T-cell (primary cell): ENCODE results near the gene RPS6KA2. TPM values are rescaled to one million over a fixed set of nuclear protein-coding genes. Genes with fewer than 3 reads are reported as not detected.

Experiments
- ATAC-seq, 4 experiments: fragments of 200-7000 bp in 3 of 4; fragments of 150-1000 bp in 1 of 4; cut with Tn5 transposase; replicated peaks in 1 of 4; 1 replicate in 3 of 4; 2 replicates in 1 of 4; pipeline ENCODE4 v1.10.0; 2021; ENCODE audit warnings: moderate library complexity in 3 of 4, mild to moderate bottlenecking in 2 of 4, moderate number of reproducible peaks in 1 of 4
- CTCF ChIA-PET, 2 donors: fragments of 300-600 bp; sonication (Branson Sonifier 250); formaldehyde crosslinking; loops; one replicate each; lab custom pipeline; 2022; ENCODE audit warnings: antibody characterized with exemption in 2 of 2; lab: Charles Lee
- POLR2A ChIA-PET, 2 donors: fragments of 300-600 bp; sonication (Branson Sonifier 250); formaldehyde crosslinking; loops; one replicate each; lab custom pipeline; 2022; ENCODE audit warnings: antibody characterized with exemption in 2 of 2; lab: Charles Lee
- DNase-seq, 35 experiments: peaks; one replicate each; pipeline versions ENCODE4 v3.0.0 to v3.0.0-alpha.2; 2013 to 2023
- H3K27ac ChIP-seq: one replicate; pipeline ENCODE4 v1.5.1; 2013; ENCODE audit warnings: low read length
- H3K27me3 ChIP-seq, 2 experiments: replicated peaks in 1 of 2; 1 replicate in 1 of 2; 2 replicates in 1 of 2; pipeline versions ENCODE4 v1.6.1 to v1.7.0; 2013; ENCODE audit warnings: low read length in 1 of 2, mixed read lengths in 1 of 2; ENCODE audit not compliant: control insufficient read depth in 2 of 2, insufficient read depth in 2 of 2; ENCODE audit errors: extremely low read depth in 1 of 2
- H3K36me3 ChIP-seq, 2 donors: 1 replicate in 1 of 2; 2 replicates in 1 of 2; pipeline versions ENCODE4 v1.6.1 to v1.7.0; 2013; ENCODE audit warnings: low read length in 1 of 2; ENCODE audit not compliant: control insufficient read depth in 2 of 2, insufficient read depth in 1 of 2; ENCODE audit errors: extremely low read depth in 1 of 2
- H3K4me1 ChIP-seq, 2 experiments: 1 replicate in 1 of 2; 2 replicates in 1 of 2; pipeline versions ENCODE4 v1.6.1 to v1.7.0; 2013; ENCODE audit warnings: low read length in 2 of 2, mixed read lengths in 1 of 2; ENCODE audit not compliant: insufficient read depth in 2 of 2, control insufficient read depth in 1 of 2; ENCODE audit errors: extremely low read depth in 1 of 2
- H3K4me3 ChIP-seq, 2 donors: 1 replicate in 1 of 2; 2 replicates in 1 of 2; pipeline versions ENCODE4 v1.5.1 to v1.7.0; 2013; ENCODE audit warnings: mild to moderate bottlenecking in 2 of 2, low read length in 1 of 2, moderate library complexity in 1 of 2; ENCODE audit not compliant: control insufficient read depth in 1 of 2; ENCODE audit errors: extremely low read depth in 1 of 2
- H3K9me3 ChIP-seq: 2 replicates; pipeline ENCODE4 v1.7.0; 2013
- H3K27ac Mint-ChIP-seq, 2 donors: one replicate each; pipeline ENCODE4 v1.8.0; 2020 to 2021; ENCODE audit warnings: mild to moderate bottlenecking in 2 of 2, mixed read lengths in 2 of 2
- H3K27me3 Mint-ChIP-seq, 2 donors: one replicate each; pipeline ENCODE4 v1.8.0; 2021 to 2022; ENCODE audit warnings: mixed read lengths in 2 of 2
- H3K36me3 Mint-ChIP-seq: one replicate; pipeline ENCODE4 v1.8.0; 2021; ENCODE audit warnings: mixed read lengths
- H3K4me1 Mint-ChIP-seq, 3 donors: one replicate each; pipeline ENCODE4 v1.8.0; 2020 to 2022; ENCODE audit warnings: mixed read lengths in 3 of 3, mild to moderate bottlenecking in 1 of 3
- H3K4me3 Mint-ChIP-seq, 3 donors: one replicate each; pipeline ENCODE4 v1.8.0; 2020 to 2022; ENCODE audit warnings: mild to moderate bottlenecking in 3 of 3, mixed read lengths in 3 of 3, moderate library complexity in 3 of 3
- H3K9me3 Mint-ChIP-seq, 3 donors: one replicate each; pipeline ENCODE4 v1.8.0; 2020 to 2022; ENCODE audit warnings: mixed read lengths in 3 of 3
- WGBS: methylation state at CpG from one replicate; pipeline ENCODE4 v1.1.5; 2013; ENCODE audit warnings: missing lambda C conversion rate; ENCODE audit not compliant: insufficient coverage; 5-methylcytosine and 5-hydroxymethylcytosine counted together
- total RNA-seq, 35 experiments: library from RNA in 6 of 35; stranded (reverse) in 6 of 35; fragments of 120-200 nt in 1 of 35; gene quantifications; one replicate each; pipeline versions ENCODE4 v1.2.1 to v1.2.4 and lab custom pipeline; 2013 to 2026

The RPS6KA2 gene
- total RNA-seq (10 to 100 TPM in 3 of 5 donors, 1 to 10 TPM in 2; 4.1 to 21.5 (median 12.4) TPM), total RNA-seq (lab: John Stamatoyannopoulos, UW) (3.3 to 40.6 (median 10.2) reads per million in 29 experiments)
- total RNA-seq (2013): 5.4 TPM

GRCh38 chr6:166627033-166627874 is at the start of gene RPS6KA2:
Gene RPS6KA2 (minus strand): TSS chr6:166627251. CDS start chr6:166627019, 232 bp downstream.
- peak within 1 kb of the TSS; percentile 89 to 97 for H3K27ac Mint-ChIP-seq
- Histone ChIP-seq H3K27me3 (peaks cover 0 to 40% of the 10 kb centered on the region in 2 experiments), H3K36me3 (no peaks in the 10 kb centered on the region), H3K4me3 (peak within 1 kb of the TSS; percentile 71 to 88), H3K4me1 (peaks cover 4 to 24% of the 10 kb centered on the region in 2 experiments), H3K9me3 (no peaks in the 10 kb centered on the region), H3K27ac (peak within 1 kb of the TSS; percentile 38)
- H3K27me3 Mint-ChIP-seq: peaks cover 20 to 36% of the 10 kb centered on the region in 2 donors
- peak within 1 kb of the TSS; percentile 86 to 97 (median 91) for H3K4me3 Mint-ChIP-seq
- CTCF ChIA-PET: interaction anchor here (0.6 to 1.0 kb wide), 6 partner anchors 60 to 246 kb away, joined by 4 to 7 read pairs (median 5); no protein-coding TSS in a partner anchor
- H3K36me3 Mint-ChIP-seq: no peaks in the 10 kb centered on the region
- WGBS: under 1% methylated on average over 87 of the region's 87 CpGs
- DNase-seq: peak; percentile 98 to 100 (median 100)
- H3K4me1 Mint-ChIP-seq: peaks cover 12 to 19% (median 19%) of the 10 kb centered on the region in 3 donors
- H3K9me3 Mint-ChIP-seq: no peaks in the 10 kb centered on the region
- ATAC-seq: peak; percentile 89 to 94 (median 90)
- POLR2A ChIA-PET: interaction anchor here in 1 of 2 donors (1.0 kb wide), 1 partner anchor 87 kb away, joined by 4 read pairs; no protein-coding TSS in a partner anchor

GRCh38 chr6:166676270-166676860 is 49.3 kb upstream of the RPS6KA2 start:
- WGBS: 97% methylated on average over 13 of the region's 14 CpGs
- H3K36me3 Mint-ChIP-seq: peaks cover 11% of the 10 kb centered on the region
- no peak for ATAC-seq

GRCh38 chr6:166675736-166676135 is 48.7 kb upstream of the RPS6KA2 start:
- WGBS: 92% methylated on average over 7 of the region's 9 CpGs
- H3K36me3 Mint-ChIP-seq: peaks cover 11% of the 10 kb centered on the region
- ChIA-PET CTCF (interaction anchor here in 1 of 2 donors (0.7 kb wide), 1 partner anchor 741 kb away, joined by 5 read pairs; no protein-coding TSS in a partner anchor), POLR2A (no interaction called here)
- Histone ChIP-seq H3K27me3 (peaks cover 3 to 19% of the 10 kb centered on the region in 2 experiments), H3K4me3 (no peak overlapping the region), H3K36me3 (peaks cover 0 to 3% of the 10 kb centered on the region in 2 donors), H3K9me3 (no peaks in the 10 kb centered on the region), H3K4me1 (no peaks in the 10 kb centered on the region), H3K27ac (no peak overlapping the region)
- H3K27ac Mint-ChIP-seq: no peak overlapping the region
- ATAC-seq (no peak), DNase-seq (no peak)
- peaks cover 24 to 35% of the 10 kb centered on the region in 2 donors for H3K27me3 Mint-ChIP-seq
- no peak overlapping the region for H3K4me3 Mint-ChIP-seq
- H3K4me1 Mint-ChIP-seq: peaks cover 0 to 6% (median 5%) of the 10 kb centered on the region in 3 donors
- H3K9me3 Mint-ChIP-seq: peaks cover 0 to 2% (median 0%) of the 10 kb centered on the region in 3 donors

More at GRCh38 chr6:166676270-166676860, 49.3 kb upstream of the RPS6KA2 start:
- Mint-ChIP-seq H3K27ac (no peak overlapping the region), H3K27me3 (peaks cover 23 to 32% of the 10 kb centered on the region in 2 donors), H3K9me3 (peaks cover 0 to 2% (median 0%) of the 10 kb centered on the region in 3 donors), H3K4me1 (peaks cover 0 to 6% (median 5%) of the 10 kb centered on the region in 3 donors), H3K4me3 (no peak overlapping the region)
- H3K9me3 ChIP-seq: no peaks in the 10 kb centered on the region
- ChIA-PET POLR2A (no interaction called here), CTCF (interaction anchor here in 1 of 2 donors (0.7 kb wide), 1 partner anchor 740 kb away, joined by 5 read pairs; no protein-coding TSS in a partner anchor)
- DNase-seq: no peak
- H3K4me3 ChIP-seq: no peak overlapping the region
- H3K4me1 ChIP-seq: no peaks in the 10 kb centered on the region
- H3K27ac ChIP-seq: no peak overlapping the region
- peaks cover 3 to 17% of the 10 kb centered on the region in 2 experiments for H3K27me3 ChIP-seq
- peaks cover 0 to 3% of the 10 kb centered on the region in 2 donors for H3K36me3 ChIP-seq

GRCh38 chr6:166673309-166673708 is 46.3 kb upstream of the RPS6KA2 start:
- H3K27ac ChIP-seq: no peak overlapping the region
- Mint-ChIP-seq H3K36me3 (peaks cover 11% of the 10 kb centered on the region), H3K9me3 (no peaks in the 10 kb centered on the region), H3K27ac (no peak overlapping the region), H3K4me3 (no peak overlapping the region), H3K27me3 (peaks cover 32 to 39% of the 10 kb centered on the region in 2 donors), H3K4me1 (peaks cover 0 to 6% (median 5%) of the 10 kb centered on the region in 3 donors)
- no peak for DNase-seq
- WGBS: 78% methylated on average over 3 of the region's 6 CpGs
- H3K4me1 ChIP-seq: no peaks in the 10 kb centered on the region
- ChIA-PET POLR2A (no interaction called here), CTCF (no interaction called here)
- H3K36me3 ChIP-seq: no peaks in the 10 kb centered on the region
- ATAC-seq: no peak
- H3K4me3 ChIP-seq: no peak overlapping the region
- H3K27me3 ChIP-seq: peaks cover 3 to 28% of the 10 kb centered on the region in 2 experiments
- H3K9me3 ChIP-seq: no peaks in the 10 kb centered on the region

GRCh38 chr6:166672624-166673206 is 45.7 kb upstream of the RPS6KA2 start:
- Mint-ChIP-seq H3K4me3 (no peak overlapping the region), H3K27ac (no peak overlapping the region), H3K4me1 (peaks cover 0 to 6% (median 5%) of the 10 kb centered on the region in 3 donors), H3K27me3 (peaks cover 30 to 39% of the 10 kb centered on the region in 2 donors), H3K36me3 (peaks cover 11% of the 10 kb centered on the region), H3K9me3 (no peaks in the 10 kb centered on the region)
- WGBS: 45% methylated on average over 6 of the region's 14 CpGs
- Histone ChIP-seq H3K9me3 (no peaks in the 10 kb centered on the region), H3K27me3 (peaks cover 3 to 28% of the 10 kb centered on the region in 2 experiments), H3K27ac (no peak overlapping the region), H3K36me3 (no peaks in the 10 kb centered on the region), H3K4me3 (no peak overlapping the region), H3K4me1 (no peaks in the 10 kb centered on the region)
- POLR2A ChIA-PET: no interaction called here
- CTCF ChIA-PET: no interaction called here
- no peak for DNase-seq
- no peak for ATAC-seq

GRCh38 chr6:166672146-166672545 is 45.1 kb upstream of the RPS6KA2 start:
- Mint-ChIP-seq H3K9me3 (no peaks in the 10 kb centered on the region), H3K4me1 (peaks cover 0 to 6% (median 5%) of the 10 kb centered on the region in 3 donors), H3K27ac (no peak overlapping the region), H3K36me3 (peaks cover 11% of the 10 kb centered on the region), H3K27me3 (peaks cover 30 to 39% of the 10 kb centered on the region in 2 donors), H3K4me3 (no peak overlapping the region)
- ChIA-PET POLR2A (no interaction called here), CTCF (no interaction called here)
- peaks cover 3 to 28% of the 10 kb centered on the region in 2 experiments for H3K27me3 ChIP-seq
- ATAC-seq (no peak), DNase-seq (no peak)
- no peak overlapping the region for H3K4me3 ChIP-seq
- WGBS: 55% methylated on average over 8 of the region's 12 CpGs
- no peak overlapping the region for H3K27ac ChIP-seq
- H3K36me3 ChIP-seq: no peaks in the 10 kb centered on the region
- no peaks in the 10 kb centered on the region for H3K9me3 ChIP-seq
- H3K4me1 ChIP-seq: no peaks in the 10 kb centered on the region
